Measurements from ENCODE around the gene CRYAB.

DNA sequence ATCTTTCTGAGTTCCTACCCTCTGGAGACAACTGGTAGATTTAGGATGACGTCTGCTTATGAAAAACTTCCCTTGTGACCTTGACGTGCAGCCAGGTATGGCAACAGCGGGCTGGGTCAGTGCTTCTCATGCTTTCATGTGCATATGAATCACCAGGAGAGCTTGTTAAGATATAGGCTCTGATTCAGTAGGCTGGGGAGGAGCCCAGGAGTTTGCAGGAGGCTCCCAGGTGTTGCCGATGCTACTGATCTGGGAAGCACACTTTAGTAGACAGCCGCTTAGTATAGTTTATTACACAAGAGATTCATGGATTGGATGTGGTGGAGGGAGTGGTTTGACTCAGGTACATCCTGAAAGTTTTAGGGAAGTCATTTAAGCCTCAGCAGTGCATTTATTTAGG, 49.3 kb upstream of the CRYAB start:
- TF ChIP-seq POLR2A (IDR thresholded peaks at IDR 0.05; ENCODE audit: low read length) (no peak), GATA1 (IDR thresholded peaks at IDR 0.05; ENCODE audit: low read depth, low read length) (no peak)

All from erythroblast (primary cell).